ENCODE data around the gene NELL1.

- no peak for TF ChIP-seq YY1 (IDR thresholded peaks at IDR 0.05; ENCODE audit: low read depth)
- TF ChIP-seq MXI1 (IDR thresholded peaks at IDR 0.05; ENCODE audit: low read depth, low read length) = no peak
- TF ChIP-seq CTCF (IDR thresholded peaks at IDR 0.05) = no peak
- no peak for TF ChIP-seq NFIC (IDR thresholded peaks at IDR 0.05; ENCODE audit: borderline replicate concordance)
Observed at GRCh38 chr11:21537980-21538379, 868.6 kb downstream of the NELL1 start.
